Raji (cell line): ENCODE measurements around the gene ROBO1.

Source experiments
- POLR2A ChIP-seq: IDR thresholded peaks from 2 replicates; pipeline ENCODE4 v1.6.1; 2011; ENCODE audit warnings: low read depth, low read length, control low read depth; ENCODE audit not compliant: insufficient read depth

Gene ROBO1

GRCh38 chr3:78765671-78766485, 1001.9 kb downstream of the ROBO1 start:
- no peak for TF ChIP-seq POLR2A

DNA sequence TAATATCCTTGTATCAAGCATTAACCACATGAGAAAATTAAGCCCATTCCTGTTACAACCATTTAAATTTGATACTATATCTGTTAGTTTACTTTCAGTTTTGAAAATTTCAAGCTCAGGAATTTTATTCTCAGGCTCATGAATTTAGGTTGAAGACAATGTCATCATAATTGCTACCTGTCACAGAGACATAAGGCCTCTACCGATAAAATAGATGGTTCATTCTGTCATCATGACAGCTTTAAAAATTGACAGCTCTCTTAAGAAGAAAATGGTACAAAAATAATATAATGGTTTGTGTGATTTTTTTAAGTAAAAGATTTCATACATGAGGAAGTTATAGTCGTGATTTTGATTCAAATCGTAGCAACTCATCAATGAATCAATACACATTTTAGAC, 1003.2 kb downstream of the ROBO1 start:
- TF ChIP-seq POLR2A: no peak

GRCh38 chr3:78762121-78762520, 1005.7 kb downstream of the ROBO1 start:
- TF ChIP-seq POLR2A: no peak

- no peak for TF ChIP-seq POLR2A
Observed at GRCh38 chr3:78761126-78761525, 1006.7 kb downstream of the ROBO1 start.

- TF ChIP-seq POLR2A: no peak
Observed at GRCh38 chr3:78757731-78758130, 1010.1 kb downstream of the ROBO1 start.

GRCh38 chr3:78754066-78754743, 1013.6 kb downstream of the ROBO1 start:
- no peak for TF ChIP-seq POLR2A

DNA sequence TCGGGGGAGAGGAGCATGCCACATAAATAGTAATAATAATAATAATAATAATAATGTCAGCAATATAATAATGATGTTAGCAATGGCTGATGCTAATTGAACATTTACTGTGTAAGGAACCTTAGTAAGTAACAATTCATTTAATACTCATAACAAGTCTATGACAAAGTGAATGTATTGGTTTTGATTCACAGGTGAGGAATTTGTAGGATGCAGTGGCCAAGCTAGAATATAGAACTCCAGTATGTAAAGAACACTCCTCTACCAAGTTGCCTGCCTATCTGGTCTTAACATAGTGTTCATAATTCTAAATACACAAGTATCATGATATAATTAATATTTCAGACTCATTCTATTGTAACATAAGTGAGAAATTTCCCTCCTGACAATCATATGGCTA, 1016.5 kb downstream of the ROBO1 start:
- no peak for TF ChIP-seq POLR2A

- no peak for TF ChIP-seq POLR2A
Observed at GRCh38 chr3:78749056-78749455, 1018.7 kb downstream of the ROBO1 start.

DNA sequence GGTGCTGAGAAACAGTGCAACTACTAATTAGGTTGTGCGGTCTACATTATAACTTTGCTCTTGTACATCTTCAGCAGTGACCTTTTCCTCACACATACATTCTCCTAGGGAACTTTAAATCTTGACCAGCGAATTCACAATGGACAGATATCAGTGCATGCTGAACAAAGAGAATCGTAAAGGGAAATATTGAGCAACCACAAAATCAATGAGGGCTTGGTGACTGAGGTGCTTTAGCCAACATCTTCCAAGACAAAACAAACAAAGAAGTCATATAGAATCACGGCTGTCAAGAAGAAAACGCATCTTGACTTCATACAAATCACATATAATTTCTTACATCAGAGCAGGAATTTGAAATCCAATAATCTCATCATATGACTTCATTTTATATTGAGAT, 1022.0 kb downstream of the ROBO1 start:
- no peak for TF ChIP-seq POLR2A

DNA sequence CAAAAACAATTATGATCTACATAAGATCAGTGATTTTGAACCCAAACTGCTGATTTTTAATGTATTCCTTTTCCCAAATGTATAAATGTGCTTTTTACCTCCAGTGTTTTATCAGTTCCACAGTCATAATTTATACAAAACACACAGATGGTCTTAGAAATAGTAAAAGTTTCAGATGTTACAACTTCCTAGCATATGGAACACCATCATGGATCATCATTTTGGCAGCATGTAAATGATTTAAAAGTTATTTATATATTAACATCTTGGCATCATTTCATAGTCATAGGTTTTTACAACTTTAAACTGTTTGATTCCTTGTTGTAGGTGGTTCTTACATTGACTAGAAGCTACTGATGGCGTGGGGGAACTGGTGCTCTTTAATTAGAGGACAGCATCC, 1025.3 kb downstream of the ROBO1 start:
- no peak for TF ChIP-seq POLR2A

- no peak for TF ChIP-seq POLR2A
Observed at GRCh38 chr3:78742041-78742440, 1025.8 kb downstream of the ROBO1 start.

GRCh38 chr3:78741066-78741645, 1026.6 kb downstream of the ROBO1 start:
- TF ChIP-seq POLR2A: no peak

DNA sequence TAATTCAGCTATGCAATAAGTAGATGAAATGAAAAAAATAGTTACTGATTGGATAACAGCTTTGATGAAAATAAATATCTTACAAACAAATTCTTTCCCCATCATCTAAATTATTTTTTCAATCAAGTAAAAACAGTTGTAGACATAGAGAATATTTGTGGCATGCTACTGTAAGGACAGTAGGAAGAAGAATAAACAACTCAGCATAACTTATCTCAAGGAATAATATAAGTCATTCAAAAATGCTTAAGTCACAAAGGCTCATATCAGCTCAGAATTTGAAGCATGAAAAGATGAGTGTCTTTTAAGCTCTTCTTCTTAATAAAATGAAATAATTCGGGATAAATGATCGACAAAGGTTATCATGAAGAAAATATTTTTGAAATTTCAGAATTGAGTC, 1029.0 kb downstream of the ROBO1 start:
- no peak for TF ChIP-seq POLR2A

GRCh38 chr3:78737988-78738387, 1029.8 kb downstream of the ROBO1 start:
- no peak for TF ChIP-seq POLR2A

GRCh38 chr3:78736863-78737262, 1030.9 kb downstream of the ROBO1 start:
- no peak for TF ChIP-seq POLR2A

DNA sequence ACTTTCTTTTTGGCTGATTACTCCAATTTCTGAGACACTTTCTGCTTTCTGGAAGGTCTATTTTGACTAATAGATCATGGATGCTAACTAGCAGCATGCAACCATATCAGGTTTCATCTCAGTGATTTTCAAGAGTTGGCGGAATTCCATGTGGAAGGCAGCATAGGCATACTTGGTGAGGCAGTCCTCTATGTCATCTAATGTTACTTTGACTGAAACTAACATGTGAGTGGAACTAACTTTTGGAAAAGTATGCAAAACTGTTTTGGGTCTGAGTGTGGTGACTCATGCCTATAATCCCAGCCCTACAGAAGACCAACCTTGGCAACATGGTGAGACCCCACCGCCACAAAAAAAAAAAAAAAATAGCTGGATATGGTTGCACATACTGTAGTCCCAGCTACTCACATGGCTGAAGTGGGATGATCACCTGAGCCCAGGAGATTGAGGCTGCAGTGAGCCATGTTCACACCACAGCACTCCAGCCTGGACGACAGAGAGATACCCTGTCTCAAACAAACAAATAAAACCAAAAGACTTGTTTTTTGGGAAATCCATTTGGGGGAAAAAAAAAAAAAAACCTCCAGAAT, 1033.7 kb downstream of the ROBO1 start:
- TF ChIP-seq POLR2A: no peak
